Neutrophil (primary cell): ENCODE results near the gene C7orf25.

Experiments
- H3K27ac ChIP-seq: fragments of 200-600 bp; sonication (generic); 2 replicates; pipeline ENCODE4 v1.5.1; 2016; ENCODE audit warnings: mild to moderate bottlenecking, moderate library complexity
- H3K27me3 ChIP-seq: fragments of 200-600 bp; sonication (generic); 2 replicates; pipeline ENCODE4 v1.6.0; 2016; ENCODE audit warnings: mild to moderate bottlenecking
- H3K36me3 ChIP-seq: fragments of 200-600 bp; sonication (generic); 2 replicates; pipeline ENCODE4 v1.5.1; 2017
- H3K4me1 ChIP-seq, 2 experiments: fragments of 200-600 bp in 1 of 2; sonication (generic) in 1 of 2; 1 replicate in 1 of 2; 2 replicates in 1 of 2; pipeline versions ENCODE4 v1.5.1 to v1.6.1; 2013 to 2016; ENCODE audit warnings: low read depth in 1 of 2, low read length in 1 of 2, mild to moderate bottlenecking in 1 of 2, moderate library complexity in 1 of 2; ENCODE audit not compliant: control insufficient read depth in 1 of 2, insufficient read depth in 1 of 2
- H3K4me3 ChIP-seq, 2 experiments: fragments of 200-600 bp in 1 of 2; sonication (generic) in 1 of 2; 1 replicate in 1 of 2; 2 replicates in 1 of 2; pipeline ENCODE4 v1.5.1; 2013 to 2016; ENCODE audit warnings: low read depth in 1 of 2, low read length in 1 of 2, mild to moderate bottlenecking in 1 of 2, moderate library complexity in 1 of 2
- H3K9me3 ChIP-seq: fragments of 200-600 bp; sonication (generic); 2 replicates; pipeline ENCODE4 v1.5.1; 2016
- CTCF ChIP-seq: fragments of 200-600 bp; sonication (generic); IDR thresholded peaks from 2 replicates; pipeline ENCODE4 v1.5.1; 2016; ENCODE audit warnings: antibody characterized with exemption

Gene C7orf25

GRCh38 chr7:42877862-42878261 is 34.0 kb downstream of the C7orf25 start:
- peak; percentile 23 for TF ChIP-seq CTCF
- peak overlapping the region; percentile 49 to 55 for H3K4me3 ChIP-seq
- no peaks in the 10 kb centered on the region for H3K36me3 ChIP-seq
- H3K27ac ChIP-seq, result peak overlapping the region; percentile 84
- no peaks in the 10 kb centered on the region for H3K27me3 ChIP-seq
- H3K4me1 ChIP-seq, result peaks cover 23 to 36% of the 10 kb centered on the region in 2 experiments
- H3K9me3 ChIP-seq, result no peaks in the 10 kb centered on the region

DNA sequence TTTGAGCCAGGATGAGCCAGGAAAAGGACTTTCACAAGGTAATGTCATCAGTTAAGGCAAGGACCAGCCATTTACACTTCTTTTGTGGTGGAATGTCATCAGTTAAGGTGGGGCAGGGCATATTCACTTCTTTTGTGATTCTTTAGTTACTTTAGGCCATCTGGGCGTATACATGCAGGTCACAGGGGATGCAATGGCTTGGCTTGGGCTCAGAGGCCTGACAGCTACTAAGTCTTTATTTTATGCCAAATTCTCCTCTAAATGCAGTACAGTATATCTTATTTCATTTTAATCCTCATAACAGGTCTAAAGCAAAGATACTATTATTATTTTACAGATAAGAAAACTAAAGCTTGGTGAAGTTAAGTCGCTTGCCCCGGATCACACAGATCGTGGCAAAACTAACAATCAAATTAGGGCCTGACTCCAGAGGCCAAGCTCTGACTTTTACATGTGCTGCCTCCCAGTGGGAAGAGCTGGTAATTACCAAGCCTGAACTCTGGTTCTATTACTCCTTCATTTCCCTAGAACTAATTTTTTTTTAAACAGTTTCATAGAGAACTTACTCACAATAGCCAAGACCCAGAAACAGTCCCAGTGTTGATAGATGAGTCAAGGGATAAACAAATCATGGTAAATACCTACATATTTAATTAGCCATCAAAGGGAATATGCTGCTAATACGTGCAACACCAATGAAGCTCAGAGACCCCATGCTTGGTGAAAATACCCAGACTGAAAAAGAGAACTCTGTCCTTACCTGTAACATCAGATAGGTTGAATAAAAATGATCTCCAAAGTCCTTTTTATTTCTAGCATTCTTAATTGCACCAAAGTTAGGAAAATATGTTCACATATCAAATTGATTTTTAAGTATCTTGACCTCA is 35.4 kb downstream of the C7orf25 start:
- H3K4me3 ChIP-seq, result no peak overlapping the region
- H3K27me3 ChIP-seq, result no peaks in the 10 kb centered on the region
- H3K9me3 ChIP-seq, result no peaks in the 10 kb centered on the region
- no peaks in the 10 kb centered on the region for H3K36me3 ChIP-seq
- H3K4me1 ChIP-seq, result peaks cover 23 to 39% of the 10 kb centered on the region in 2 experiments
- TF ChIP-seq CTCF, result peak; percentile 79
- peak overlapping the region; percentile 84 for H3K27ac ChIP-seq

DNA sequence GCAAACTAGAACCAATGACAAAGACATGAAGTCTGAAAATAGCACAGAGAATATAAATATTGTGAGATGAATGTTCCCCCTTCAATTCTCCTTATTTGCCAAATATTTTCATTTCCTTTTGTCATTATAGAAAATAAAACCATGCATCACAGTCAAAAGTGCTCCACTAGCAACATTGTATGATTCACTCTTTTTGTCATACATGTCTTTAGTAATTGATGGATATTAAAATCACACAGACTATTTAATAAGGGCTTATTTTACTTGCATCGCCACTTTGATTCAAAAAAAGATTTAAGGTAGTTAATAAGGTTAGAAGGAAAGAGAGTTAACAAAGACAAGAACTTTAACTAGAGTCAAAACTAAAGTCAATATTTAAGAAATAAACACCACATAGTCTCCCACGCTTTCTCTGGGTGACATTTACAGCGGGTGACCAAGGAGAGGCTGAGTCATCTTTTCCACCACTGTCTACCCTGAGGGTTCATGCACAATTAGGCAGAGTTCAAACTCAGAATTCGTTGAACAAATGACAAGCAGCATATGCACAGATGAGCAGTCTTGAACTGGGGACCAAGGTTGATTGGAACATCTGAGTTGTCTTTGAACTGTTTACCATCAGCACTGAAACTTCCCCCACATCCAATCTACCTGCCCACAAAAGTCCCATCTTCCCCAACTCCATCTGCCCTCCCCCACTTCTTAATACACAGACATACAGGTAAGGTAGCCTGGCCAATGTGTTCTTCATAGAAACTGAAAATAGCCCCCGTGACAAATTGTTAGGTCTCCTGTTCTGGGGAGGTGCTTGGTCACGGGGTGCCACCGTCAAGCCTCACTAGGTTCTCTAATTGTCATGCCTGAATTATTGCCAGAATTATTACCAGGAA is 42.5 kb downstream of the C7orf25 start:
- Histone ChIP-seq H3K27me3 (peaks cover 4% of the 10 kb centered on the region), H3K4me3 (no peak overlapping the region), H3K27ac (no peak overlapping the region), H3K4me1 (peaks cover 0 to 7% of the 10 kb centered on the region in 2 experiments), H3K9me3 (no peaks in the 10 kb centered on the region), H3K36me3 (no peaks in the 10 kb centered on the region)
- TF ChIP-seq CTCF, result no peak

- no peak overlapping the region for H3K4me3 ChIP-seq
- no peaks in the 10 kb centered on the region for H3K9me3 ChIP-seq
- no peaks in the 10 kb centered on the region for H3K36me3 ChIP-seq
- TF ChIP-seq CTCF, result no peak
- H3K27ac ChIP-seq, result no peak overlapping the region
- peaks cover 0 to 7% of the 10 kb centered on the region in 2 experiments for H3K4me1 ChIP-seq
- H3K27me3 ChIP-seq, result peaks cover 4% of the 10 kb centered on the region
Observed at GRCh38 chr7:42868480-42868879, 43.4 kb downstream of the C7orf25 start.
